BLaER1 (cell line): Measurements from ENCODE around the gene SLC15A5.

ENCODE experiments used
- H3K27ac ChIP-seq: shearing (Covaris generic); formaldehyde crosslinking; 2 replicates; pipeline ENCODE4 v1.8.1; 2022
- H3K27me3 ChIP-seq: shearing (Covaris generic); formaldehyde crosslinking; 2 replicates; pipeline ENCODE4 v1.8.1; 2022
- H3K36me3 ChIP-seq: shearing (Covaris generic); formaldehyde crosslinking; 2 replicates; pipeline ENCODE4 v1.8.1; 2022
- H3K4me1 ChIP-seq: shearing (Covaris generic); formaldehyde crosslinking; 2 replicates; pipeline ENCODE4 v1.8.1; 2022
- H3K4me2 ChIP-seq: shearing (Covaris generic); formaldehyde crosslinking; 2 replicates; pipeline ENCODE4 v1.8.1; 2022
- H3K4me3 ChIP-seq: shearing (Covaris generic); formaldehyde crosslinking; 2 replicates; pipeline ENCODE4 v1.8.1; 2022
- H3K9ac ChIP-seq: shearing (Covaris generic); formaldehyde crosslinking; 2 replicates; pipeline ENCODE4 v1.8.1; 2022
- H3K9me3 ChIP-seq: shearing (Covaris generic); formaldehyde crosslinking; 2 replicates; pipeline ENCODE4 v1.8.1; 2022
- H4K20me1 ChIP-seq: shearing (Covaris generic); formaldehyde crosslinking; 2 replicates; pipeline ENCODE4 v1.8.1; 2022
- Cebpa-rat ChIP-seq: shearing (Covaris generic); IDR thresholded peaks from 2 replicates; pipeline ENCODE4 v1.8.1; 2022

Gene SLC15A5

DNA sequence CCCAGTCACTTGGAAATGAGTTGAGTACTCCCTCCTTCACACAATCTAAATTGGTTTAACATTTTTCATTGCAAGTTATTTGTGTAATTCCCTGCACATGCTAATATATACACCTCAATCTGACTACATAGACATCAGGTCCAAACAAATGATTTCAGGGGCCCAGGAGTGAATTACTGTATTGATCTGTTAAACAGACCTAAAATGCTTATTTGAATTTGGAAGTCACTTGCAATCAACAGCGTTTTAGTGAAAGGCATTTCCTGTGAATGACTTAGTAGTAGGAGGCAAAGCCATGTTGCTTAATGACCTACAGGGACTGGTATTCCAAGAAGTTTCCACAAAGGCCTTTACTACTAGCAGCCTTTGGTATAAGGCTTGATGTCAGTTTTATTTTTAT lies 22.6 kb upstream of the SLC15A5 start:
- Histone ChIP-seq H3K4me2 (no peak overlapping the region), H3K36me3 (no peaks in the 10 kb centered on the region), H3K27ac (no peak overlapping the region), H3K4me1 (no peaks in the 10 kb centered on the region), H3K9ac (no peak overlapping the region), H3K9me3 (no peaks in the 10 kb centered on the region), H3K4me3 (no peak overlapping the region), H3K27me3 (no peaks in the 10 kb centered on the region), H4K20me1 (no peaks in the 10 kb centered on the region)
- TF ChIP-seq Cebpa-rat, result no peak

DNA sequence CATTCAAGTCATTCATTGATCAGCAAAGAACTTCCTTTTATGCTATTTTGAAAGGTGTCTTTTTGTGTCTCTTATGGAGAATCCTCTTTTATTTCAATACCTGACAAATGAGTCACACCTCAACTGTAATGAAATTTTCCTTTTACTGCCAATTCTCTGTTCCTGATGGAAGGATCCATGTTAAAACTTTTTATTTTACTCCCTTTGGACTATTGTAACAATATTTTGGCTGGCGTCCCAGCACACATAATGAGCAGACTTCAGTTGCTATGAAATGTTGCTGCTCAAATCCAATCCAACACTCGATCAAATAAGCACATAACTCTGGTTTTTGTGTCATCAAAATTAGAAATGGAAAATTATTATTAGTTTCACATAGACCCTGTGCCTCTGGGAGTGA lies 21.9 kb upstream of the SLC15A5 start:
- H3K27ac ChIP-seq, result no peak overlapping the region
- no peaks in the 10 kb centered on the region for H3K4me1 ChIP-seq
- no peak overlapping the region for H3K4me2 ChIP-seq
- no peak for TF ChIP-seq Cebpa-rat
- no peak overlapping the region for H3K4me3 ChIP-seq
- no peaks in the 10 kb centered on the region for H3K9me3 ChIP-seq
- H4K20me1 ChIP-seq, result no peaks in the 10 kb centered on the region
- no peaks in the 10 kb centered on the region for H3K27me3 ChIP-seq
- no peaks in the 10 kb centered on the region for H3K36me3 ChIP-seq
- no peak overlapping the region for H3K9ac ChIP-seq

DNA sequence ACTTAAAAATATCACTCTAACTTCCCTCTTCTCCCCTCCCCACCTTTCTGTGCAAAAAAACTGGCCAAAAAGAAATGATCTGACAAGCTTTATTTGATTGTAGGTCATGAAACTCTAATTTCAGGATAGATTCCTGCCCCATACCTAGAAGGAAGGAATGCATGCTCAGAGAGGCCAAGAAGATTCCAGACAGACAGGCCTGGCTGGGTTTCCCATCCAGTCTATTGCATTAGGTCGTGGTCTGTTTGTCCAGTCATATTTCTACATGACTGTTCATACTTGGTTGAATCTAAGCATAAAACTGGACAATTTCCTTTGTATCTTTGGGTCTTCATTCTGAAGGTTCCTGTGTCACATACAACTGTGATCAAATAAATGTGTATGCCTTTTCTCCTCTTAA lies 20.0 kb upstream of the SLC15A5 start:
- no peak overlapping the region for H3K9ac ChIP-seq
- H3K4me2 ChIP-seq, result no peak overlapping the region
- no peaks in the 10 kb centered on the region for H3K9me3 ChIP-seq
- no peak for TF ChIP-seq Cebpa-rat
- no peak overlapping the region for H3K4me3 ChIP-seq
- H3K27me3 ChIP-seq, result no peaks in the 10 kb centered on the region
- no peaks in the 10 kb centered on the region for H3K4me1 ChIP-seq
- H4K20me1 ChIP-seq, result no peaks in the 10 kb centered on the region
- H3K36me3 ChIP-seq, result no peaks in the 10 kb centered on the region
- no peak overlapping the region for H3K27ac ChIP-seq

- Histone ChIP-seq H3K4me1 (no peaks in the 10 kb centered on the region), H3K9ac (no peak overlapping the region), H3K27ac (no peak overlapping the region), H3K36me3 (no peaks in the 10 kb centered on the region), H3K4me2 (no peak overlapping the region), H4K20me1 (no peaks in the 10 kb centered on the region), H3K4me3 (no peak overlapping the region), H3K9me3 (no peaks in the 10 kb centered on the region), H3K27me3 (no peaks in the 10 kb centered on the region)
- TF ChIP-seq Cebpa-rat, result no peak
Observed at GRCh38 chr12:16294376-16294956, 17.0 kb upstream of the SLC15A5 start.

DNA sequence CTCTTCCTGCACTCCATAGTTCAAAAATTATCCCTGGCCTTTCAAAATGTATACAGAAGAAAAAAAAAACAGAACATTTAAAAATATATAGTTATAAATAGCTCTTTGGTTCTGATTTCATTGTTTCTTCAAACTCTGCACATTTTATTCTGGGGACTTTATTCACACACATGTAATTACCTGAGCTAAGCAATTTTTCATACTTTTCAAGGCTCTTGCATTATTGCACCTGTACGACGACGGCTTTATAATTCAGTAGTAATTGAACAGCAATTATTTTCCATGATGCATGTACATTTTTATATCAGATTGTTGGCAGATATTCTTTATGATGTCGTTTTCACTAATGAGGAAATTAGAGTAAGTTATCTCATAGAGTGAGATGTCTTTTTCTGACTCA lies 13.5 kb upstream of the SLC15A5 start:
- H3K9ac ChIP-seq, result no peak overlapping the region
- no peaks in the 10 kb centered on the region for H3K27me3 ChIP-seq
- H3K4me2 ChIP-seq, result no peak overlapping the region
- no peak overlapping the region for H3K4me3 ChIP-seq
- H3K27ac ChIP-seq, result no peak overlapping the region
- no peaks in the 10 kb centered on the region for H3K4me1 ChIP-seq
- no peak for TF ChIP-seq Cebpa-rat
- no peaks in the 10 kb centered on the region for H3K9me3 ChIP-seq
- no peaks in the 10 kb centered on the region for H3K36me3 ChIP-seq
- H4K20me1 ChIP-seq, result no peaks in the 10 kb centered on the region

GRCh38 chr12:16285586-16285985 lies 8.1 kb upstream of the SLC15A5 start:
- Histone ChIP-seq H3K9ac (no peak overlapping the region), H3K9me3 (no peaks in the 10 kb centered on the region), H4K20me1 (no peaks in the 10 kb centered on the region), H3K4me2 (no peak overlapping the region), H3K4me3 (no peak overlapping the region), H3K27me3 (no peaks in the 10 kb centered on the region), H3K27ac (no peak overlapping the region), H3K36me3 (no peaks in the 10 kb centered on the region), H3K4me1 (no peaks in the 10 kb centered on the region)
- no peak for TF ChIP-seq Cebpa-rat

DNA sequence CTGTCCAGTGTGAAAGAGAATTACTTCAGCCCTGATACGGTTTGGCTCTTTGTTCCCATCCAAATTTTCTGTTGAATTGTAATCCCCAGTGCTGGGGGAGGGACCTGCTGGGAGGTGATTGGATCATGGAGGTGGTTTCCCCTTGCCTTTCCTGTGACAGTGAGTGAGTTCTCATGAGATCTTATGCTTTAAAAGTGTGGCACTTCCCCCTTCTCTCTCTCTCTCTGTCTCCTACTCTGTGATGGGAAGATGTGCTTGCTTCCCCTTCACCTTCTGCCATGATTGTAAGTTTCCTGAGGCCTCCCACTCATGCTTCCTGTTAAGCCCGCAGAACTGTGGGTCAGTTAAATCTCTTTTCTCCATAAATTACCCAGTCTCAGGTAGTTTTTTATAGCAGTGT lies 5.5 kb upstream of the SLC15A5 start:
- no peak overlapping the region for H3K4me2 ChIP-seq
- H4K20me1 ChIP-seq, result no peaks in the 10 kb centered on the region
- H3K4me3 ChIP-seq, result no peak overlapping the region
- H3K36me3 ChIP-seq, result no peaks in the 10 kb centered on the region
- H3K9me3 ChIP-seq, result no peaks in the 10 kb centered on the region
- no peaks in the 10 kb centered on the region for H3K4me1 ChIP-seq
- no peak for TF ChIP-seq Cebpa-rat
- H3K27ac ChIP-seq, result no peak overlapping the region
- H3K27me3 ChIP-seq, result no peaks in the 10 kb centered on the region
- no peak overlapping the region for H3K9ac ChIP-seq

GRCh38 chr12:16282081-16282480 lies 4.6 kb upstream of the SLC15A5 start:
- no peak overlapping the region for H3K27ac ChIP-seq
- H3K27me3 ChIP-seq, result no peaks in the 10 kb centered on the region
- no peak overlapping the region for H3K9ac ChIP-seq
- no peaks in the 10 kb centered on the region for H3K9me3 ChIP-seq
- TF ChIP-seq Cebpa-rat, result no peak
- no peaks in the 10 kb centered on the region for H3K36me3 ChIP-seq
- H3K4me3 ChIP-seq, result no peak overlapping the region
- no peaks in the 10 kb centered on the region for H3K4me1 ChIP-seq
- H4K20me1 ChIP-seq, result no peaks in the 10 kb centered on the region
- H3K4me2 ChIP-seq, result no peak overlapping the region

DNA sequence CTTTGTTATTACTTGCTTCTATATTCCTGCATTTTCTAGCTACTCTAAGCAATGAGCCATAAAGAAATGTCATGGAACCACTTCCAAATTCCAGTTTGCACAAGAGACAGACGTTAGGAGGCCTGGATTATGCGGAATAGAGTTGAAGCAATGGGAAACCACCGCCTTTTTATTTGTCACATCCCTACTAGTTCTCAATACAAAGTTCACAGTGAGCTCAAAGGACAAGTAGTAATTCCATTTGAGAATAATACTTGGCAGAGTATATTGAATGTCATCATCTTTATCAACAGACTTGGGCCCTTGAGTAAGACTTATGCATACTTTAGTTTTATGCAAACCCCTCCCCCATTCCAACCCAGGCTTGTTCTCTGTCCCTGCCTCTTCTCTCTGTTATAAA lies 3.7 kb upstream of the SLC15A5 start:
- Histone ChIP-seq H3K9me3 (no peaks in the 10 kb centered on the region), H3K27me3 (no peaks in the 10 kb centered on the region), H3K4me3 (no peak overlapping the region), H4K20me1 (no peaks in the 10 kb centered on the region), H3K9ac (no peak overlapping the region), H3K4me2 (no peak overlapping the region), H3K36me3 (no peaks in the 10 kb centered on the region), H3K4me1 (no peaks in the 10 kb centered on the region), H3K27ac (no peak overlapping the region)
- no peak for TF ChIP-seq Cebpa-rat

DNA sequence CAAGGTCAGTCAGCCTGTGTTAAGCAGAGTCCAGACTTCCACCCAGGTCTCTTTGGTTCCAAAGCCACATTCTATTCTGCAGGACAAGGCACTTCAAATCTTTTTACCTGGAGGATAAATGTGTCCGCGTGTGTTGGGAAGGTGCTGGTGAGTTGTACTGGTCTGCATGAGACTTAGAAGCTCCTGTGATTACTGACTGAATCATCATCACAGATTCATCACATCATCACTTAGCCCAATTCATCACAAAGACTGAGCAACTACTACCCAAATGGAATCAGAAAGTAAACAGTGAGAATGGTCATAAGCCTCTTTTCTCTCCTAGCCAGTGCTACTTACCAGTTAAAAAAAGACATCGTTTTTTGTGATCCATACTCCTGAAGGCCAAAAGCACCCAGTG lies 5.3 kb downstream of the SLC15A5 start:
- no peaks in the 10 kb centered on the region for H3K4me1 ChIP-seq
- H3K36me3 ChIP-seq, result no peaks in the 10 kb centered on the region
- no peak overlapping the region for H3K9ac ChIP-seq
- H3K27ac ChIP-seq, result no peak overlapping the region
- H3K9me3 ChIP-seq, result no peaks in the 10 kb centered on the region
- H3K4me3 ChIP-seq, result no peak overlapping the region
- no peak for TF ChIP-seq Cebpa-rat
- H3K4me2 ChIP-seq, result no peak overlapping the region
- H3K27me3 ChIP-seq, result no peaks in the 10 kb centered on the region
- no peaks in the 10 kb centered on the region for H4K20me1 ChIP-seq

DNA sequence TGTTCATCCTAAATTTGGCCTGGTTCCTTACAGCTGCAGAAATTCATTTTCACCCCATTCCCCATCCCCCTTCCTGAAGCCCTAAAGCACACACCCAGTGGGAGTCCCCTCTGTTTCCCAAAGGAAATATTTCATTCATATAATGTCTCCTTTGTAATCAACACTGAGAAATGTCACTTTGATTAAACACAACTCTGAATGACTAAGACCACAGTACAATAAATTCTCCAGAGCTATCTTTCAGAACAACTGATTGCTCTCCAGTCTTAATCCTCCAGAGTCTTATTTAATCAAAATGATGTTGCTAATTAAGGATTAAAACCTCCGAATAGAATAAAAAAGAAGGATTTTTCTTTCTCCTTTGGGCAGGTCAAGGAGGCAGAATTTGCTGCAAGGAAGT lies 6.4 kb downstream of the SLC15A5 start:
- no peaks in the 10 kb centered on the region for H3K27me3 ChIP-seq

More for the DNA sequence above, 6.4 kb downstream of the SLC15A5 start:
- no peaks in the 10 kb centered on the region for H4K20me1 ChIP-seq
- H3K4me3 ChIP-seq, result no peak overlapping the region
- H3K9ac ChIP-seq, result no peak overlapping the region
- H3K36me3 ChIP-seq, result no peaks in the 10 kb centered on the region
- no peaks in the 10 kb centered on the region for H3K4me1 ChIP-seq
- no peaks in the 10 kb centered on the region for H3K9me3 ChIP-seq
- no peak overlapping the region for H3K27ac ChIP-seq
- no peak for TF ChIP-seq Cebpa-rat
- H3K4me2 ChIP-seq, result no peak overlapping the region
